ENCODE results near the gene ILF3.

GRCh38 chr19:10685210-10685609 is 31.1 kb downstream of the ILF3 start:
- TF ChIP-seq YY1 (IDR thresholded peaks at IDR 0.05; ENCODE audit: extremely low read depth, insufficient replicate concordance, low read depth, low read length) (no peak), POLR2AphosphoS5 (IDR thresholded peaks at IDR 0.05; ENCODE audit: low read depth, low read length) (no peak), CTCF (IDR thresholded peaks at IDR 0.05 in 2 of 3, conservative IDR thresholded peaks at IDR 0.05 in 1 of 3; ENCODE audit: borderline replicate concordance in 1 of 3, insufficient read depth in 1 of 3, low read depth in 2 of 3, low read length in 2 of 3) (no peak)
